H1 (cell line): ENCODE results near the gene STKLD1.

Experiments
- BCL11A ChIP-seq, 2 experiments: IDR thresholded peaks; one replicate each; pipeline ENCODE4 v1.6.1; 2011; ENCODE audit warnings: low read depth in 2 of 2, low read length in 2 of 2, mild to moderate bottlenecking in 2 of 2
- BRCA1 ChIP-seq: IDR thresholded peaks from 2 replicates; pipeline ENCODE4 v1.6.1; 2012; ENCODE audit warnings: low read depth, low read length, improper control_type of control experiment
- EZH2 ChIP-seq: fragments of 200-600 bp; sonication (generic); IDR thresholded peaks from 2 replicates; pipeline ENCODE4 v1.7.1; 2012; ENCODE audit warnings: low read depth, mild to moderate bottlenecking, moderate library complexity, low read length, inconsistent platforms; ENCODE audit not compliant: severe bottlenecking
- GABPA ChIP-seq: IDR thresholded peaks from 2 replicates; pipeline ENCODE4 v1.6.1; 2011; ENCODE audit warnings: mild to moderate bottlenecking, low read length, moderate library complexity, borderline replicate concordance; ENCODE audit not compliant: insufficient read depth
- JUN ChIP-seq: IDR thresholded peaks from 2 replicates; pipeline ENCODE4 v1.6.1; 2011; ENCODE audit warnings: low read depth, mild to moderate bottlenecking, improper control_type of control experiment, low read length
- MAFK ChIP-seq: IDR thresholded peaks from 2 replicates; pipeline ENCODE4 v1.6.1; 2012; ENCODE audit warnings: low read depth, mild to moderate bottlenecking, improper control_type of control experiment, low read length
- NRF1 ChIP-seq: IDR thresholded peaks from 2 replicates; pipeline ENCODE4 v1.6.1; 2011; ENCODE audit warnings: mild to moderate bottlenecking, low read depth, low read length, improper control_type of control experiment
- POLR2AphosphoS5 ChIP-seq: IDR thresholded peaks from 2 replicates; pipeline ENCODE4 v1.6.1; 2011; ENCODE audit warnings: low read depth, low read length
- SRF ChIP-seq: IDR thresholded peaks from 2 replicates; pipeline ENCODE4 v1.6.1; 2011; ENCODE audit warnings: mild to moderate bottlenecking, low read depth, low read length, moderate library complexity
- SUZ12 ChIP-seq: fragments of 200-600 bp; sonication (generic); IDR thresholded peaks from 2 replicates; pipeline ENCODE4 v1.6.1; 2012; ENCODE audit warnings: mild to moderate bottlenecking, inconsistent platforms, low read length, moderate library complexity, mixed read lengths
- TF ChIP-seq, protein P1 (sequence below): IDR thresholded peaks from 2 replicates; pipeline ENCODE4 v1.6.1; 2012; ENCODE audit warnings: inconsistent platforms
- TF ChIP-seq, protein P2 (sequence below), 3 experiments: IDR thresholded peaks; 1 replicate in 2 of 3; 2 replicates in 1 of 3; pipeline versions ENCODE4 v1.5.1 to v1.6.1; 2011; ENCODE audit warnings: low read length in 3 of 3, mild to moderate bottlenecking in 3 of 3, inconsistent platforms in 2 of 3, low read depth in 1 of 3, moderate library complexity in 1 of 3; ENCODE audit not compliant: insufficient read depth in 1 of 3; ENCODE audit errors: control extremely low read depth in 1 of 3

DNA sequence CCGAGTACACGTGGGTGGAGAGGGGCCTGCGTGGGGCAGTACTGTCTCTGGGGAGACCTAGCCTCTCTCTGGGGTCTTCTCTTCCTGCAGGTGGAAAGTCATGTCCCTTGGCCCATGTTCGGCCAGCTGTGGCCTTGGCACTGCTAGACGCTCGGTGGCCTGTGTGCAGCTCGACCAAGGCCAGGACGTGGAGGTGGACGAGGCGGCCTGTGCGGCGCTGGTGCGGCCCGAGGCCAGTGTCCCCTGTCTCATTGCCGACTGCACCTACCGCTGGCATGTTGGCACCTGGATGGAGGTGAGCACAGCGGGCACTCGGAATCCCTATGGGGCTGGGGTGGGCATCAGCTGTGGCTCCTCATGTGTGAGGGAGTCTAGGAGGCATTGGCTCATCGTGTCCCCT is 78.2 kb downstream of the STKLD1 start:
- TF ChIP-seq SUZ12 (no peak), POLR2AphosphoS5 (no peak), NRF1 (no peak), GABPA (no peak), EZH2 (no peak), SRF (no peak), BRCA1 (no peak), JUN (no peak), MAFK (no peak), BCL11A (IDR thresholded peaks at IDR 0.05; ENCODE audit: low read depth in 2 of 2, low read length in 2 of 2) (no peak)
- TF ChIP-seq, protein P1, sequence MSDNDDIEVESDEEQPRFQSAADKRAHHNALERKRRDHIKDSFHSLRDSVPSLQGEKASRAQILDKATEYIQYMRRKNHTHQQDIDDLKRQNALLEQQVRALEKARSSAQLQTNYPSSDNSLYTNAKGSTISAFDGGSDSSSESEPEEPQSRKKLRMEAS, result no peak
- TF ChIP-seq, protein P2, sequence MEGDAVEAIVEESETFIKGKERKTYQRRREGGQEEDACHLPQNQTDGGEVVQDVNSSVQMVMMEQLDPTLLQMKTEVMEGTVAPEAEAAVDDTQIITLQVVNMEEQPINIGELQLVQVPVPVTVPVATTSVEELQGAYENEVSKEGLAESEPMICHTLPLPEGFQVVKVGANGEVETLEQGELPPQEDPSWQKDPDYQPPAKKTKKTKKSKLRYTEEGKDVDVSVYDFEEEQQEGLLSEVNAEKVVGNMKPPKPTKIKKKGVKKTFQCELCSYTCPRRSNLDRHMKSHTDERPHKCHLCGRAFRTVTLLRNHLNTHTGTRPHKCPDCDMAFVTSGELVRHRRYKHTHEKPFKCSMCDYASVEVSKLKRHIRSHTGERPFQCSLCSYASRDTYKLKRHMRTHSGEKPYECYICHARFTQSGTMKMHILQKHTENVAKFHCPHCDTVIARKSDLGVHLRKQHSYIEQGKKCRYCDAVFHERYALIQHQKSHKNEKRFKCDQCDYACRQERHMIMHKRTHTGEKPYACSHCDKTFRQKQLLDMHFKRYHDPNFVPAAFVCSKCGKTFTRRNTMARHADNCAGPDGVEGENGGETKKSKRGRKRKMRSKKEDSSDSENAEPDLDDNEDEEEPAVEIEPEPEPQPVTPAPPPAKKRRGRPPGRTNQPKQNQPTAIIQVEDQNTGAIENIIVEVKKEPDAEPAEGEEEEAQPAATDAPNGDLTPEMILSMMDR (IDR thresholded peaks at IDR 0.05; ENCODE audit: control extremely low read depth in 1 of 3, insufficient read depth in 1 of 3, low read depth in 1 of 3, low read length in 3 of 3), result no peak
